ENCODE results near the gene FLYWCH1.

- TF ChIP-seq CTCF (conservative IDR thresholded peaks at IDR 0.05; ENCODE audit: low read length) = no peak
- no peak for TF ChIP-seq EZH2phosphoT487 (IDR thresholded peaks at IDR 0.05; ENCODE audit: borderline replicate concordance)
Observed at GRCh38 chr16:2939968-2940367, 28.2 kb downstream of the FLYWCH1 start.

Data from Loucy (cell line).